ENCODE data around the gene KIF12.
"Not testable (repeated sequence)": the region's sequence is repeated elsewhere in the genome, so short reads cannot be mapped to it uniquely, and the experiment has no call there.

Gene KIF12

DNA sequence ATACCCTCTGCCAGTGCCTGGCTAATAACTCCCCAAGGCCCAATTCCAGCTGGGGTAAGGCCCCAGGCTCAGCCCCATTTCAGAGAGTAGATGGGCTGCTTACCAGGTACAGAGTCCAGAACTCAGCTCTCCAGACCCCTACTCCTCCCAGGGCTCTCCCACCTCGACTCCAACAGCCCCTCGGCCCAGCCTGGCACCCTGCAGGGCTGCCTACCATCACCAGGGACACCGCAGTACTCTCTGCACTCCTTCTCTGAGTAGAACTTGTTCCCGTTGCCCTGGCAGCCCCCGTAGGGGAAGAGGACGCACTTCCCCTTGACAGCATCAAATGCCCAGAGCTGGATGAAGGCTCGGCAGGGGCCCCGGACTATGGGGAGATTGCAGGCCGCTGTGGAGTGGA is 38.4 kb downstream of the KIF12 start:
- DNase-seq, result no peak

DNA sequence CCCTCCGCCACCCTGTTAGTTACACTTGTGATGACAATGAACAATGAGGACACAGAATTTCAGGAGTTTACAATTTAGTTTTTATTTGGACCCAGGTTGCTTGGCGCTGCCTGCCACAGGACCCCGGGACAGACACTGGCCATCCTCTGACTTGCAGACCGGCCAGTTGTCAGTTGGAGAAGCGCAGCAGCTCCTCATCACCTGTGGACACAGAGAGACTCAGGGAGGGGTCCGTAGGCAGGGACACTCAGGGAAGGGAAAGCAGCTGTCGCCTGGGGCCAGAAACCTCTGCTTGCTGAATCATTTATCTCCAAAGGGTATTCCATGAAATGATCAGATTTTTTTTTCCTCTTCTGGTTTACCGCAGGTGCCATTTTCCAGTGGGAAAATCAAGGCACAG is 39.0 kb downstream of the KIF12 start:
- no peak for DNase-seq

DNA sequence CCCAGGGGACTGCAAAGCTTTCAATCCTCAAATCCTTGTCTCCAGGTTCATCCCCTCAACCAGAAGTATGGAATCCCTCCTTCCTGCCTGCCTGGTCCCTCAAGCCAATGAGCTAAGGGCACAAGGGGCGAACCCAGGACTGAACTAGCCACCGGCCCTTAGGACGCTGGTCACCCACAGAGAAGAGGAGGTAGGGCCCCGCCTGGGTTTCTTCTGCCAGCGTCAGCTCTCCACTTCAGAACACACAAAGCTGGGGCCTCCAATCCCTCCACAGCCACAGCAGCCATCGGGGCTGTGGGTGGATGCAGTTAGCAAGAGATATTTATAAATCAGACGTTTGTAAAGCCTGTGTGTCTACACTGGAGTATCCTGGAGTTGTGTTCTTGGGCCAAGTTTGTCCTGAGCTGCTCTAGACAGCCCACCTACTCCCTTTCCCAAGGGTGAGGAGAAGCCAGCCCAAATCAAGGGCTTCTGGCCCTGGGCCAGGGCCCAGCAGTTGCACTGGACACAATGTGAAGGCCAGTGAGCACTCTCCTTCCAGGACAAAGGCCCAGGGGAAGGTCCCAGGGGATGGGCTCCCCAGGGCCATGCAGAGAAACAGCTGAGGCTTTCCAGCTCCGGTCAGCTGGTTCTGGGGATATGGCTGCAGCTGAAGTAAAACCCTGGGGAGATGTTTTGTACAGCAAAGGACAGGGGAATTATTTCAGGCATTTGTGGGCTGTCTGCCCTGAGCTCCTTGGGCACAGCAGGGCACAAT is 39.9 kb downstream of the KIF12 start:
- DNase-seq, result no peak

DNA sequence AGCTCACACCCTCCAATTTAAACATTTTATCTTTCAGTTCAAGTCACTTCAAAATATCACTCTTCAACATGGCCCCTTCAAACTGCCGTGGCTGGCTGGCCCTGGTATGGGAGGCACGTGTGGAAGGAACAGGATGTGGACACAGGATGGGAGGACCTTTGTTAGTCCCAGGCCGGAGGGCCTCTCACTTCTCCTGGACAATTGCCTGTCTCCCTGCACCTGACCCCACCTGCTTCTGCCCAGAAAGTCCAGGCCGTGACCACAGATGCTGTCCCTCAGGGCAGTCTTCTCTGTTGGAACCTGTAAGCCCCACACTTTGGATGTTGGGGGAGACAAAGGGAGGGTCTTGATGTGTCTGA is 40.4 kb downstream of the KIF12 start:
- DNase-seq, result no peak

DNA sequence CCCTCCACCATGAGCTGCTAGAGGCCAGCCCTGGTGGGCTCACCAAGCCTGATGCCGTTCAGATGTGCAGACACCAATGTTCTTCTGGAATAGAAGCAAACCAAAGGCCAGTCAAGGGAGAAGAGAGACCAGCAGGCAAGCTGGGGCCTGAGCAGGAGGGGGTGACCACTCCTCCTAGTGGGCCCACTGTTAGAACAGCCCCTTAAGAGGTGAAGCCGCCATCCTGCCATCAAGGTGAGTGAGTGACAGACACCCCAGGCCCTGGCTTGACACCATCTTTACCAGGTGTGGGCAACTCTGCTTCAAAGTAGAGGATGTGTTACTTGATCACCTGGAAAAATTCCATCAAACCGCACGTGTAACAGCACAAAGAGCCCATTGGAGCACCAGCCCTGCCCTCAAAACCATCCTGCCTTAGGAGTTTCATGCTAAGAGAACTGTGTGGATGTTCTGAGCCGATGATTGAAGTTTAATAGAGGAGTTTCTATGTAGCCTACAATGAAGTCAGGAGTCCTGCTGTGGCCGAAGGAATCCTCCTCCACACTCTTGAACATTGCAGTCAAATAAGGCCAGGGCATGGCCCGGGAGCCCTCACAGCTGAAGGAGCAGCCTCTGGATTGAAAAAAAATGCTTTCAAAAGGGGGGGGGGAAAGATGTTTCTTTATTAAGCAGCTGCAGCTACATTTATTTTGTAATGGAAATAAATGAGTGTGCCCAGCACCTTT is 41.8 kb downstream of the KIF12 start:
- no peak for DNase-seq

DNA sequence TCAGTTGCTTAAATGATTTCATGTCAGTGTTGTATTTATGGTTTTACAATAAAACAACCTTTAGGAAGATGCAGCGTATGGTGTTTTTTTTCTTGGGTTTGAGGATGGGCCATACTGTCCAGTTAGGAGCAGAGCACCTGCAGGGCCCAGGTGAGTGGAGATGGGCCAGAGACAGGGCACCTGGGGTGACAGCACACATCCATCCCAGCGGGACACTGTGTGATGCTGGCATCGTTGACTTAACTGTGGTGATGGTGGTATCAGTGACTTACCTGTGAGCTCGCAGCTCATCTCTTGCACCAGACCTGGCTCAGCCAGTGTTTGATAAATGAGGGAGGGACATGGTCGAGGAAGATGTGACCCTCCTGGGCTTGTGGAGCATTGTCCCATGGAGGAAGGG is 42.6 kb downstream of the KIF12 start:
- DNase-seq, result no peak

DNA sequence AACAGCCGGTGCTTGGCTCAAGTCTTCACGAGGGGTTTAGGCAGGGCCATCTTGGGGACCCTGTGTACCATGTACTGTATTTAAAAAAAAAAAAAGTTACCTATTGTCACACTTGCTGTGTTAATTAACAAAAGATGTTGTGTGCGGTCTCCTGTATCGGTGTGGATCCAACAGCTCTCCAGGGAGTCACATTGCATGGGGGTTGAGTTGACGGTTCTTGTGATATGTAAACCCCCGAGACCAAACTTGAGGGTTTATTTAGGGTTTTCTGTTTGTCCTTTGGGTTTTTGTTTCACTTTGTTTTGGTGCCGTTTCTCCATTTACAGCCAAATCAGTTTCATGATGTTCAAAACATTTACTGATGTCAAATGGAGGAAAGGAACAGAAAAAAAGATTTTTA is 43.2 kb downstream of the KIF12 start:
- DNase-seq, result no peak

DNA sequence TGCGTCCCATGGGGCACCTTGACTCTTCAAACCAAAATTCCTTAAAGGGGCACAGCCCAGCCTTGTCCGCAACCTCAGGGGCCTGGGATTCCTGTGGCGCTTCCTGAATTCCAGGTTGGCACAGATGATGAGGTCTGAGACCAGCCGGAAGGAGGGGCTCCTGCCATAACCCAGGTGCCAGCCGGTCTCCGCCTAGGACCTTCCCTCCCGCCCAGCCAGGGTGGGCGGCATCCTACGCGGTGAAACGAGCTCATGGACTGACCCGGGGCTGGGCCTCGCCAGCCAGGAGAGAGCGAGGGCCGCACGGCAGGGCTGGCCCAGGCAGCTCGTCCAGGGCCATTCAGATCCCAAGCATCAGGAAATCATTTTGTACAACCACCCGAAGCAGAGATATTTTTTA is 44.0 kb downstream of the KIF12 start:
- DNase-seq, result no peak

DNA sequence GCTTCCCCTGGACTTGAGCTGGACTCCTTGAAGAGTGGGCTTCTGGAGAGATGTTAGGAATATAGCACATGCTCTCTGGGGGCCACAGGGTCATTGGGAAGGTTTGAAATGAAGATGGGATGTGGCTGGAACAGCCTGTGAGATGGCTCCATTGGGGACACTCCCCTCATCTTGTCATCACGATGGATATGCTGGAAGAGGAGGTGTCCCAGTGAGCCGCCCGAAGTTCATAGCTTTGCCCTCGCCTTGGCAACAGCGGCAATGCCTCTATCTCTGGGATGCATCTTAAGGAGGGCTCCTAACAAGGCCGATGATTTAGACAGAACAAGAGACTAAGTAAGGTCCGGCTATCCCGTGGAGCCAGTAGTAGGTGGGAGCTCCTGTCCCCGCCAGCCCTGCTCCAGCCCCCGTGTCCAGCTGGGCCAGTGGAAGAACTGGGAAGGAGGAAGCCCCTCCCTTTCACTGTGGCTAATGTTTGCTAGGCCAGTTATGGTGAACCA is 44.9 kb downstream of the KIF12 start:
- DNase-seq, result no peak

DNA sequence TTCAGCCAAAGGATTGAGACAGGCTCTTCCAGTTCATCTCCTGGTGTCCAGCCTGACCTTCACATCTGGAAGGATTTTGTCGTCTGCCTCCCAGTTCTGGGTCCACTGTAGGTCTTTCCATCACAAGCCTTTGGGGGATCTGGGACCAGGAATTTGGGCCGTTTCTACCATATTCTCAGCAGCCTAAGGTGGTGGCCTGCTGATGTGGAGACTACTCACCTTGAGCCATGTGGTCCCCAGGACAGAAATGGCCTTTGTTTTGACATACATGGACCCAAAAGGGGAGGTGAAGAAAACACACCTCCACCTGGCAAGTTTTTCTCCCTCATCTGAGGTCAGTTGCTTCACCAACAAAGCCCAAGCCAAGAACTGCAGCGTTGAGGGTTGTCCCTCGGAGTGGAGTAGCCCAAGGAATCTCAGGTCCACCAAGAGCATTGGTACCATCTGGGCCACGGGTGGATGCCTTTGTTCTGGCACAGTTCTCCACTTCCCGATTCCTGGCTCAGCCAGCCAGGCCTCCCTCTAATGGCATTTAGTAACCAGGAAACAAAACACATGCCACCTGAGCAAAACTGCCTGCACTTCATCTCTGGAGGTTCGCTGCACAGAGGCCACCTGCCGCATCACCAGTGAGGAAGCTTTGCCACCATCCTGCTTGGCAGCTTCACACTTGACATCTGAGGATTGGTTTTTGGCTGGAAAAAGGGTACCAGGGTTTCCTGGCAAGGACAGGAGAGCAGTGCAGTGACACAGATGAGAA is 45.7 kb downstream of the KIF12 start:
- no peak for DNase-seq

DNA sequence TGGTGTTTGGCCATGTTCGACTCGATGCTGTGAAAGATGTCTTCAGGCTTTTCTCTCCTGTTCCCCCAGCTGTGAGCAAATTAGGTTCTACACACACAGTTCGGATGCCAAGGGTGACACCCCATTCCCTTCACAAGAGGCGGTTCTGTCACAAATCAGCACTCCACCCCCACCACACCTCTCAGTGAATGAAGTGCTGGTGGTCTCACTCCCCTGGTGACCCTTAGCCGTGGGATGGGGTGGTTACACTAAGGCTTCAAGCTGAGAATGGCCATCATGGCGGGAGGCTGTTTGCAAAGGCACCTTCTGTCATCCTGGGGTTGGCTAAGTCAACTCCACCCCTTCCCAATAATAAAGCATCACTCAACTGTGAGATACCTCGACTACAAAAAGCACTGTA is 47.4 kb downstream of the KIF12 start:
- DNase-seq, result no peak

DNA sequence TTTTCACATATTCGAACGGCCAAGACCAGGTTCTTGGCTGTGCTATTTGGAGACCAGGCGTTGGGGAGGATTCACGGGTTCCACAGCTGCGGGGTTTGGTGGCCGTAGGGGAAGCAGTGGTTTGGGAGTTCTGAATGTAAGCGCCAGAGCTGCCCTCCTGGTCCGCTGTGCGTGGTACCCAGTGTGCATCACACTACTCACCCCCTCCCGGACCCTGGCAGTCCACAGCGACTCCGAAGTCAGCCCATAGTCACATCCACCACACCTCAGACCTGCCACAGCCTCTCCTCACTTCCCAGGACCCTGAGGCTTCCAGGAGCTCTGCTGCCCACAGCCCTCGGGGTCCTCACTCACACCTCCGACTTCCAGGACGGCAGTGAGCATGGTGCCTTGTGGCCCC is 47.8 kb downstream of the KIF12 start:
- no peak for DNase-seq

DNA sequence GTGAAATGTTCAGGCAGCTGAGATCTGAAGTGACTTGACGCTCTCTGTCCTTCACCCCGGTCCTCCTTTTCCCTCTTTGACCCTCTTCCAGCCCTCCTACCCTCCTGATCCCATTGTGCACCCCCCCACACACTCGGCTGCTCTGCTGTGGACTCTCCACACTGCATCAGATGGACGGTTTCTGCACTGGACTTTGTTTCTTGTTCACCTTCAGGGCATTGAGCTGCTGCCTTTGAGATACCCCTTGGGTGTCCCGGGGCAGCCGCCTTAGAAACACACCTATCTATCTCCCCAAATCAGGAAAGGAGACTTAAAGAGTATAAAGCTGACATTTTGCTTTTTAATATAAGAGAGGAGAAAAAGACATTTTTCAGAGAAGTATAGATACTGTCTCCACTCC is 48.4 kb downstream of the KIF12 start:
- DNase-seq, result no peak

DNA sequence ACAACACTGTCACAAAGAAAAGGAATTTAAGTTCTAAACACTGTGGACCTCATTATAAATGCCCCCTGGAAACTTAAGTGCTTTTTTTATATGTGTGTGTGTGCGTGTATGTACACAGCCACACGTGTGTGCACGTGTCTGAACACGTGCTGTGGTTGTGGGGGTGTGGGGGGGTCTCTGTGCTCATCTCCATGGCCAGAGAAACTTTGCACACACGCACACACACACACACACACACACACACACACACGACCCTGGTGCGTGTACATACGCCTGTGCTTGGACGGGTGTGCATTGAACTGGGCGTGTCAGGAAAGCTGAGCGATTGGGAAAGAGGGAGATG is 48.9 kb downstream of the KIF12 start:
- no peak for DNase-seq

DNA sequence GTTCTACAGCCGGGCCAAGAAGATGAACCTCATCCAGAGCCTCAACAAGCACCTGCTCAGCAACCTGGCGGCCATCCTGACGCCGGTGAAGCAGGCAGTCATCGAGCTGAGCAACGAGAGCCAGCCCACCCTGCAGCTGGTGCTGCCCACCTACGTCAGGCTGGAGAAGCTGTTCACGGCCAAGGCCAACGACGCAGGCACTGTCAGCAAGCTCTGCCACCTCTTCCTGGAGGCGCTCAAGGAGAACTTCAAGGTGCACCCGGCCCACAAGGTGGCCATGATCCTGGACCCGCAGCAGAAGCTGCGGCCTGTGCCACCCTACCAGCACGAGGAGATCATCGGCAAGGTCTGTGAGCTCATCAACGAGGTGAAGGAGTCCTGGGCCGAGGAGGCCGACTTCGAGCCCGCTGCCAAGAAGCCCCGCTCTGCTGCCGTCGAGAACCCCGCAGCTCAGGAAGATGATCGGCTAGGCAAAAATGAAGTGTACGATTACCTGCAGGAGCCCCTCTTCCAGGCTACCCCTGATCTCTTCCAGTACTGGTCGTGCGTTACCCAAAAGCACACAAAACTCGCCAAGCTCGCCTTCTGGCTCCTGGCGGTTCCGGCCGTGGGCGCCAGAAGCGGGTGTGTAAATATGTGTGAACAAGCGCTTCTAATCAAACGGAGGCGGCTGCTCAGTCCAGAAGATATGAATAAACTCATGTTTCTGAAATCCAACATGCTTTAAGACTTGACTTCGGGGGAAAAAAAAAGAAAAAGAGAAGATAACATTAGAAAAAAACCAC is 49.5 kb downstream of the KIF12 start:
- DNase-seq, result no peak

DNA sequence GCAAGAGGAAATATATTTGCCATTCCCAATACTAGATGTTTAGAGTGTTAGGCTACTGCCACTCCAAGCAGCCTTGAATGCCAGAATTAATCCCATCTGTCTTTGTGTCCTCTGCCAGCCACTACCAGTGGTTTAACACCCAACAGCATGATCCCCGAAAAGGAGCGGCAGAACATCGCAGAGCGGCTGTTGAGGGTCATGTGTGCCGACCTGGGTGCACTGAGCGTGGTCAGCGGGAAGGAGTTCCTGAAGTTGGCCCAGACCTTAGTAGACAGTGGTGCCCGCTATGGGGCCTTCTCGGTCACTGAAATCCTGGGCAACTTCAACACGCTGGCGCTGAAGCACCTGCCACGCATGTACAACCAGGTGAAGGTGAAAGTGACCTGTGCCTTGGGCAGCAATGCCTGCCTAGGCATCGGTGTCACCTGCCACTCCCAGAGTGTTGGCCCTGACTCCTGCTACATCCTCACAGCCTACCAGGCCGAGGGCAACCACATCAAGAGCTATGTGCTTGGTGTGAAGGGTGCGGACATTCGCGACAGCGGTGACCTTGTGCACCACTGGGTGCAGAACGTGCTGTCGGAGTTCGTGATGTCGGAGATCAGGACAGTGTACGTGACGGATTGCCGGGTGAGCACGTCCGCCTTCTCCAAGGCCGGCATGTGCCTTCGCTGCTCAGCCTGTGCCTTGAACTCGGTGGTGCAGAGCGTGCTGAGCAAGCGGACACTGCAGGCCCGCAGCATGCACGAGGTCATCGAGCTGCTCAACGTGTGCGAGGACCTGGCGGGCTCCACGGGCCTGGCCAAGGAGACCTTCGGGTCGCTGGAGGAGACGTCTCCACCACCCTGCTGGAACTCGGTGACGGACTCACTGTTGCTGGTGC is 50.3 kb downstream of the KIF12 start:
- DNase-seq, result no peak

DNA sequence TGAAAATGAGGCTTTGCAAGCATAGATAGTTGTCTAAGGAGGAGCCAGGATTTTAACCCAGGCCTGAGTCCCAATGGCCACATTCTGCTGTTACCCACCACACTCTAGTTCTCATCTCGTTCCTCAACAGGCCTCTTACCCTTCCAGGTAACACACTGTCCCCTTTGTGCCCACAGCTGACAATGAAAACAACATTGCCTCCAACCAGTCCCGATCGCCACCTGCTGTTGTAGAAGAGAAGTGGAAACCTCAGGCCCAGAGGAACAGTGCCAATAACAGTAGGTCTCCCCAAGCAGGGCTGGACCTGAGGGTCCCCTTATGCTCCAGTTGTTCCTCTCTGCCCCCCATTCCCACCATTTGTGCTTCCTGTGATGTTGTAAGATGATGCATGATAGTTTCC is 51.4 kb downstream of the KIF12 start:
- no peak for DNase-seq

DNA sequence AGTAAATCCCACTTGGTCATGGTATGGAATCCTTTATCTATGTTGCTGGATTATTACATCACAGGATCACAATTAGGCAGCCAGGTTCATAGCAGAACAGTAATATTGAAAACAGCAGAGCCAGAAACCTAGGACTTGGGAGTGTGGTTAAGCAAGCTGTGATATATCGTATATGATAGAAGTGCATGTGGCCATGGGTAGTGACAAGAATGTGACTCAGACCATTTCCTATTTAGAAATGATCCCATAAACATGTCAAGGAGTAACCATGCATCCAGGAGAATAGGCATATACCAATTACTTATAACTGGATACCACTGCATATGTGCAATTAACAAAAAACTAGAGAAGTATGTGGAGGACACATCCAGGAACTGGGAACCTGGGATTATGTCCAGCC is 52.2 kb downstream of the KIF12 start:
- no peak for DNase-seq

DNA sequence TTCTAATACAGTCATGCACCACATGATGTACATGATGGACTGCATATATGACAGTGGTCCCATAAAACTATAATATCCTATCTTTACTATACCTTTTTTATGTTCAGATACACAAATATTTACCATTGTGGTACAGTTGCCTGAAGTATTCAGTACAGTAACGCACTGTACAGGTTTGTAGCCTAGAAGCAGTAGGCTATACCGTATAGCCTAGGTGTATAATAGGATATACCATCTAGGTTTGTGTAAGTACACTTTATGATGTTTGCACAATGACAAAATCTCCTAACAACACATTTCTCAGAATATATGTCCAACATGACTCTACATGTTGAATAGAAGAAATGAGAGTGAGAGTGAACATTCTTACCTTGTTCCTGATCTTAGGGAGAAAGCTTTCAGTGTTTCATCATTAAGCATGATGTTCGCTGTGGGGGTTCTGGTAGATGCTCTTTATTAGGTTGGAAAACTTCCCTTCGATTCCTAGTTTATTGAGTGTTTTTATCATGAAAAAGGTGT is 52.8 kb downstream of the KIF12 start:
- no peak for DNase-seq

DNA sequence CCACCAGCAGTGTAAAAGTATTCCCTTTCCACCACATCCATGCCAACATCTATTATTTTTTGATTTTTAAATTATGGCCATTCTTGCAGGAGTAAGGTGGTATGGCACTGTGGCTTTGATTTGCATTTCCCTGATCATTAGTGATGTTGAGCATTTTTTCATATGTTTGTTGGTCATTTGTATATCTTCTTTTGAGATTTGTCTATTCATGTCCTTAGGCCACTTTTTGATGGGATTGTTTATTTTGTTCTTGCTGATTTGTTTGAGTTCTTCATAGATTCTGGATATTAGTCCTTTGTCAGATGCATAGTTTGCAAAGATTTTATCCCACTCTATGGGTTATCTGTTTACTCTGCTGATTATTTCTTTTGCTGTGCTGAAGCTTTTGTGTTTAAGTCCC is 55.4 kb downstream of the KIF12 start:
- not testable (repeated sequence) for DNase-seq

Measured in NCI-H1930 (cell line).